Activated CD4-positive, alpha-beta T cell treated with anti-CD3 and anti-CD28 coated beads, Interleukin-2, amount 50 U/mL, for 24 hours (primary cell): Measurements from ENCODE around the gene RBM8A.
A peak's percentile ranks its signal among the peaks of the same experiment; 100 is the strongest.
"Not testable (repeated sequence)": the region's sequence is repeated elsewhere in the genome, so short reads cannot be mapped to it uniquely, and the experiment has no call there.

Source experiments
- DNase-seq, 2 donors: peaks; one replicate each; pipeline ENCODE4 v3.0.0-alpha.2; 2020; ENCODE audit warnings: low read depth in 1 of 2, low spot score in 1 of 2

Gene RBM8A

GRCh38 chr1:145956781-145957442, 29.6 kb upstream of the RBM8A start:
- DNase-seq: no peak

GRCh38 chr1:145956361-145956760, 29.1 kb upstream of the RBM8A start:
- DNase-seq: no peak

GRCh38 chr1:145955436-145955835, 28.2 kb upstream of the RBM8A start:
- no peak for DNase-seq

GRCh38 chr1:145953861-145954260, 26.6 kb upstream of the RBM8A start:
- DNase-seq: no peak

- no peak for DNase-seq
Measured at GRCh38 chr1:145952903-145953302, 25.6 kb upstream of the RBM8A start.

GRCh38 chr1:145951526-145951925, 24.2 kb upstream of the RBM8A start:
- no peak for DNase-seq

- DNase-seq: no peak
Measured at GRCh38 chr1:145949219-145949618, 21.9 kb upstream of the RBM8A start.

GRCh38 chr1:145947551-145947950, 20.3 kb upstream of the RBM8A start:
- no peak for DNase-seq

- DNase-seq: no peak
Measured at GRCh38 chr1:145946477-145946986, 19.2 kb upstream of the RBM8A start.

- DNase-seq: no peak
Measured at GRCh38 chr1:145944532-145944931, 17.2 kb upstream of the RBM8A start.

- DNase-seq: no peak
Measured at GRCh38 chr1:145942871-145943270, 15.6 kb upstream of the RBM8A start.

- DNase-seq: no peak
Measured at GRCh38 chr1:145942405-145942804, 15.1 kb upstream of the RBM8A start.

GRCh38 chr1:145937436-145937835, 10.2 kb upstream of the RBM8A start:
- no peak for DNase-seq

- DNase-seq: no peak
Measured at GRCh38 chr1:145936247-145936646, 9.0 kb upstream of the RBM8A start.

GRCh38 chr1:145935708-145936107, 8.4 kb upstream of the RBM8A start:
- no peak for DNase-seq

- peak in 1 of 2 donors; percentile 28 for DNase-seq
Measured at GRCh38 chr1:145932522-145933009, 5.3 kb upstream of the RBM8A start.

- DNase-seq: no peak
Measured at GRCh38 chr1:145927916-145928643, 796 bp upstream of the RBM8A start.

GRCh38 chr1:145926686-145927062, 610 bp downstream of the RBM8A start:
- DNase-seq: peak; percentile 41 to 45

GRCh38 chr1:145922266-145922665, 5.0 kb downstream of the RBM8A start:
- DNase-seq: no peak

GRCh38 chr1:145920297-145920696, 7.0 kb downstream of the RBM8A start:
- DNase-seq: not testable (repeated sequence)

GRCh38 chr1:145918992-145919939, 8.0 kb downstream of the RBM8A start:
- DNase-seq: no peak
